Mammary microvascular endothelial cell (primary cell): ENCODE measurements around the gene CD4. TPM values are rescaled to one million over a fixed set of nuclear protein-coding genes. Genes with fewer than 3 reads are reported as not detected.

Experiments used
- total RNA-seq: library from RNA; depleted of rRNA; stranded (reverse); fragments of >200 nt; gene quantifications from 2 replicates; pipeline ENCODE4 v1.2.3, GENCODE V29; 2015

CD4 gene
- not detected in 2 replicates for total RNA-seq

DNA sequence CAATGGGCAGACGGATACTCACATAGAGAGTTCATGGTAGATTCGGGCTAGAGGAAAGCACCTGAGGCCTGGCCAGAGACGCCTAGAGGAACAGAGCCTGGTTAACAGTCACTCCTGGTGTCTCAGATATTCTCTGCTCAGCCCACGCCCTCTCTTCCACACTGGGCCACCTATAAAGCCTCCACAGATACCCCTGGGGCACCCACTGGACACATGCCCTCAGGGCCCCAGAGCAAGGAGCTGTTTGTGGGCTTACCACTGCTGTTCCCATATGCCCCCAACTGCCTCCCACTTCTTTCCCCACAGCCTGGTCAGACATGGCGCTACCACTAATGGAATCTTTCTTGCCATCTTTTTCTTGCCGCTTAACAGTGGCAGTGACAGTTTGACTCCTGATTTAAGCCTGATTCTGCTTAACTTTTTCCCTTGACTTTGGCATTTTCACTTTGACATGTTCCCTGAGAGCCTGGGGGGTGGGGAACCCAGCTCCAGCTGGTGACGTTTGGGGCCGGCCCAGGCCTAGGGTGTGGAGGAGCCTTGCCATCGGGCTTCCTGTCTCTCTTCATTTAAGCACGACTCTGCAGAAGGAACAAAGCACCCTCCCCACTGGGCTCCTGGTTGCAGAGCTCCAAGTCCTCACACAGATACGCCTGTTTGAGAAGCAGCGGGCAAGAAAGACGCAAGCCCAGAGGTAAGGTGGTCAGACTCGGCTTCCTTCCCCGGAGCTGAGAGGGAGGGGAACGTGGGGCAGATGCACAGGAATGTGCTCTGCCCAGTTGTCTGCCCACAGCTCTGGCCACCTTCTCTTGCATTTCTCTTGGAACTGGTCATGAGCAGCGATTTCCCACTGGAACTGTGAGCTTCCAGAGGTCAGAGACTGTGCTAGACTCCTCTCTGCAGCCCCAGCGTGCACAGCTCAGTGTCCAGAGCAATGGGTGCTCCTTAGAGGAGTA, at the start of gene CD4:
TSS of gene CD4 (plus strand) at position 557 of the 953 bp plus-strand sequence. CDS start 10,611 bp downstream, outside the sequence.

DNA sequence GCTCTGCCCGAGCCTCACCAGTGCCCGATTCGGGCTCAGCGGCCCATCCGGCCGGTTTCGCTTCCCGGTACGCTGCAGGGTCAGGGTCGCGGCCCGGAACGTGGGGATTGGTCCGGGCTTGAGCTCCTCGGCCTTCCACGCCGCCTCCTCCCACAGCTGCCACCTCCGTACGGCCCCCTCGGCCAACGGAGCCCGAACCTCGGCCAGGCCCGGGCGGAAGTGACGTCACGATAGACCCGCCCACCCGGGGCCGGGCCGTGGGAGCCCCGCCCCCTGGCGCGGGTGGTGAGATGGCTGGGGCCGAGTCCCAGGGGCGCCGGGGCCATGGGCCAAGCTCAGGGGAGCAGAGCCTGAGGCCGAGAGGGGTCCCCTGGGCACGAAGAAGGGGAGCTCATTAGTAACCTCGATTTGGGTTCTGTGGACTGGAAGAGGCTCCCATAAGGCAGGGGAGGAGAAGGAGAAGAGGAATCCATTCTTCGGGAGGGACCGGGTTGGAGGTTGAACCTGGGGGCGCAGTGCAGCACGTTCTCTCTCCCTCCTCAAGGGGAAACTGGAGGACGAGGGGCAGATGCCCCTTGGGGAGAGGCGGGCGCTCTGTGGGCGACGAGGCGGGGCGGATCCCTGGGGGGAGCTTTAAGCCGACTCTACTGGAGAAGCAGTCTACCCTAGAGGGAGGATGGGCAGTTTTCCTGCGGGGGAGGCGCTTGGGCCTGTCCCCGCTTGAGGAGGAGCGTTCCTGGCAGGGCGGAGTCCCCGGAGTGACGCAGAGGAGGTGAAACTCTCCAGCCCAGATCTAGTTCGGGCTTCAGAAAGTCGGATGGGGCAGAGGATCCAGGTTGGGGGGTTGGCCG, 36.2 kb upstream of the CD4 start, which contains the start of gene MLF2:
TSS of gene MLF2 (minus strand) at position 221 of the 851 bp plus-strand sequence. CDS start 807 bp downstream, outside the sequence.

DNA sequence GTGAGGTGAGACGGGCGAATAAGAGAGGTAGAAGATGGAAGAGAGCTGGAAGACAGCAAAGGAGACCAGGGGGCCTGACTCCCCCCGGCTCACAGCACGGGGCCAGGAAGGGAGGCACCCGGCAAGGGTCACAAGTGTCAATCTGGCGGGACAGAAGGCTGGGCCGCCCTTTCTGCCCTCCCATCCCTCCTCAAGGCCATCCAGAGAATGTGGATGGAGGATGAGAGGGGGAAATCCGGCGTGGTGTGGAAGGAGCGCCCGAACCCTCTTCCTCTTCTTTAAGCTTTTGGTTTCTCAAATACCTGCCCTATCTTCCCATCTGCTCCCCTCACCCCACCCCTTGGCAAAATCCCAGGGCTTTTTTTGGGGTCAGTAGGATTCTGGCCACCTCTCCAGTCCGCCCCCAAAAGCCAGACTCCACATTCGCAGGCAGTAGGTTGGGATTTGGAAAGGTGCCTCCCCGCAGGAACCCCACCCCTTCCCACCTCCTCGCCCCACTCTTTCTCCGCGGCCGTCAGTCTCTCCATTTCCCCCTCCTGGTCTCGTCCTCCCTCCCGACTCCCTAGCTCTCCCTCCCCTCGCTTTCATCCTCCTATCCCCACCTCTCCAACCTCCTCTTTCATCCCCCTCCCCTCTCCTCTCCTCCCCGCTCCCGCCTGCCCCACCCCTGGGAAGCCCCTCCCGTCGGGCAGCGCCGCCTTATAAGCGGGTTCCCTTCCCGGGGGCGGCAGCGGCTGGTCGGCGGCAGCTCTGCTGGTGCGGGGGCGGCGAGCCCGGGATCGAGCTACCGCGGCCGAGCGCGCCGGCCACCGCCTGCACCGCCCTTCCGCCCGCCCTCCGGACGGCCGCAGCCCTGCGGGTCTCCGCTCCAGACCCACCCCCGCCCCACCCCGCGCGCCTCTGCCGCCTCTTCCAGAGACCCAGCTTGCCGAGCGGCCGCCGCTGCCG, 23.4 kb upstream of the CD4 start, which contains the start of gene PTMS:
TSS of gene PTMS (plus strand) at position 730 of the 948 bp plus-strand sequence. CDS start 343 bp downstream, outside the sequence.

DNA sequence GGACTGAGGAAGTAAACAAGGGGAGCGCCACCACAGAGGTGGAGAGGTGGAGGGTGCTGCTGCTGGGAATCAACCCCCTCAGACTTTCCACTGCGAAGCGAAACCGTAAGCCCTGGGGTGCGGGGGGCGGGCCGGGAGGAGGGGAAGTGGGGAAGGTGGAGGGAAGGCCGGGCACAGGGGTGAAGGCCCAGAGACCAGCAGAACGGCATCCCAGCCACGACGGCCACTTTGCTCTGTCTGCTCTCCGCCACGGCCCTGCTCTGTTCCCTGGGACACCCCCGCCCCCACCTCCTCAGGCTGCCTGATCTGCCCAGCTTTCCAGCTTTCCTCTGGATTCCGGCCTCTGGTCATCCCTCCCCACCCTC, 17.0 kb upstream of the CD4 start, which contains the start of gene LAG3:
TSS of gene LAG3 (plus strand) at position 190 of the 365 bp plus-strand sequence. CDS start 333 bp downstream, outside the sequence.

DNA sequence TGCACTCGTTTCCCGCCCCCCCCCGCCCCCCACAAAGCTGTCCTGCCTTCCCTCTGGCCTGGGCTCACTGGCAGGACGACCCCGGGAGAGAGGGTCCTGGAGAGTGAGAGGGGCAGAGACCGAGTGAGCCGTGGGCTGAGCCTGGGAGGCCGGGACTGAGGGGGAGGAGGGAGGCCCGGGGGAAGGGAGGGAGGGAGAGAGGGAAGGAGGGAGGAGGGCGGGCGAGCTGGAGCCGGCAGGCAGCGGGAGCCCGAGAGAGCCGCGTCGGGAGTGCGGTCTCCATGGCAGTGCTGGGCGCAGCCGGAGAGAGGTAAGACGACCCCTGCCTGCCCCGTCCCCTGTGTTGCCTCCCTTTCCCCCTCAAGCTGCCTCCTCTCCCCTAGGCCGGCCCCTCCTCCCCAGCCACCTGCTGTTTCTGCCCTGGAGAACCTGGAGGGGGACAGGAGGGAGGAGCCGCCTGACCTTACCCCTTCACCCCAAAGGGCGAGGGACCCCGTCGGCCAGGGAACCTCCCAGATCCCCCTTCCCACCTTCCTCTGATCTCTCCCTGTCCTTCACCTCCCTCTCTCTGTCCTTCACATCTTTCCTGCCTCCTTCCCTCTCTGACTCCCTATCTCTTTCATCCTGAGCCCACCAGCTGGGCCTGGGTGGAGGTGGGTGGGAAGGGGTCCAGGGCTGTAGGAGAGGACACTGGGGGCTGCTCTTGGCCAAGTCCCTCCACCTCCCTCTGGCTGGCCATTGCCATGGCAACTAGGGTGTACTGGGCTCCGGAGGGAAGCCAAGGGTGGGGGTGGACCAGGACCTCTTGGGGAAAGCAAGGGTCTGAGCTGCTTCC, 32.5 kb downstream of the CD4 start, which contains the start of gene GPR162:
TSS of gene GPR162 (plus strand) at position 231 of the 835 bp plus-strand sequence. CDS start 2,078 bp downstream, outside the sequence.

DNA sequence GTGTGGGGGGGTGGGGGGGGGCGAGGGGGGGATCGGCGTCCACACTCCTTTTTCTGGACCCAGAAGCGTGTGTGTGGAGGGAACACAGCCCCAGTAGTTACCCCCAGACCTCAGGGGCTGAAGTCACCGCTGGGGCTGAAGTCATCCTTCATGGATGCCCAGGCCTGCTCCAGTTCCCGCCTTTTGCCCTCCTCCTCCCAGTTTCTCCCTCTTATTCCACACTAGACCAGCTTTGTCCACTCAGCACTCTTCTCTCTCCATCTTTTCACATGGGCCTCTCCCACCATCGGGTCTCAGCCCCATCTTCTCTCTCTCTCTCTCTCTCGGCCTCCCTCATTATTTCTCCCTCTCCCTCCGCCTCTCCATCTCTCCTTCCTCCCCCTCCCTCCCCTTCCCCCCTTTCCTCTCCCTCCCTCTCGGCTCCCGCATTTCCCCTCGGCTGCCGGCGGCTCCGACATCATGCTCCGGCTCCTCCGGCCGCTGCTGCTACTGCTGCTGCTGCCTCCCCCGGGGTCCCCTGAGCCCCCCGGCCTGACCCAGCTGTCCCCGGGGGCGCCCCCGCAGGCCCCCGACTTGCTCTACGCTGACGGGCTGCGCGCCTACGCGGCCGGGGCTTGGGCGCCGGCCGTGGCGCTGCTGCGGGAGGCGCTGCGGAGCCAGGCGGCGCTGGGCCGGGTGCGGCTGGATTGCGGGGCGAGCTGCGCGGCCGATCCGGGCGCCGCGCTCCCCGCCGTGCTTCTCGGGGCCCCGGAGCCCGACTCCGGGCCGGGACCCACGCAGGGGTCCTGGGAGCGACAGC, 38.9 kb downstream of the CD4 start, which contains the start of gene P3H3:
TSS of gene P3H3 (plus strand) at position 426 of the 799 bp plus-strand sequence. CDS start at position 460, 34 bp downstream.

DNA sequence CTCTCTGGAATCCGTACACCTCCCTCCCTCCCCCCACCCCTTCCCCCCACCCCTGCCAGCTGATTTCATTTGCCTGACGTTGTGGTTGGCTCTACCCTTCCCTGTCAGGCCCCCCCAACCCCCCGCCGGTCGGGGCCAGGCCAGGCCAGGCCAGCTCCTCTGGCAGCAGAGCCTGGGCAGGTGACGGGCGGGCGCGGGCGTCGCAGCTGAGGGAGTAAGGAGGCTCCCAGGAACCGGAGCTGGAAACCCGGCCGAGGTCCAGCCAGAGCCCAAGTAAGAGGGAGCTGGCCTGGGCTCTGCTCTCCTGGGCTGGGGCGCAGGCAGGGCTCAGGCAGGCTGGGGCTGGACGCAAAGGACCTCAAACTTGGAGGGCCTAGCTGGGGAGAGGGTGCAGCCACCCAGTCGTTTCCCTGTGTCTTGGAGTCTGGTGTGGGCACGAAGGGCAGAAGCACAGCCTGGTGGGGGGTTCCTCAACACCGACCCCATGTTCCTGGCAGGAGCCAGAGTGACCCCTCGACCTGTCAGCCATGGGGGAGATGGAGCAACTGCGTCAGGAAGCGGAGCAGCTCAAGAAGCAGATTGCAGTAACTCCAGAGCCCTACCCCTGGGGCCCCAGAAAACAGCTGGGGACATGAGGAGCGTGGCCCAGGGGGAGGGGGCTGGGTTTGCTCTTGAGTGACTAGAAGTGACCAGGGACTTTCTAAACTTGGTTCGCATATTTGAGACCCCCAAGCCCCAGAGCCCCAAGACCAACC, 51.6 kb downstream of the CD4 start, which contains the start of gene GNB3:
TSS of gene GNB3 (plus strand) at position 165 of the 755 bp plus-strand sequence. CDS start at position 528, 363 bp downstream.

DNA sequence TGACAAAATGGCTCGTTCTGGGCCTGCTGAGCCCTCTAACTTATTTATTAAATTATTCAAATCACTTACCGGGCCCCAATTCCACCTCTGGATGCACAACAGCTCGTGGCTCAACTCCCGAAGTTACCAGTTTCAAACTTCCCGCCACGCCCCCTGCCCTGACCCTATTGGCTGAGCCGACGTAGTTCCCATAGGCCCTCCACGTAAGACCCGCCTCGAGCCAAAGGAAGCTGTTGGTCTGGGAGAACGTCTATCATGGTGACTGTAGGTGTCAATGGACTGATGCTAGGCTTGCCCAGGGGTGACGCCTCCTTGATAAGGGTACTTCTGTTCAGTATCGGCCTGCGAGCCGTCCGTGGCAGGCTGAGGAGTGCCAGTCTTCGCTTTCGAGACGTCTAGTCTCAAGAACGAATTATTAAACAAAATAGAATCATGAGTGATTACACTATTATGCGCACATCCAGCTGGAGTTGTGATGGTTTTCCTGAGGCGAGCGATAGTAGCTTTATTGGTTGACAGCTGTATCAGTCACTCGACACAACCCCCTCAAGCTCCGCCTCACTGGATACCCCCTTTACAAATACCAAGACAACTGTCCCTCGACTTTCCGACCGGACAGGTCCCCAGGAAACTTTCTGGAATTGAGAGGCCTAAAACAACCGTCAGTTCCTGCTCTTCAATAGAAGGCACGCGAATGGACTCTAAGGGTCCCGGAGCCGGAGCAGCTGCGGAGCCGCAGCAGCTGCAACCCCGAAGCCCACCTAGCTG, 62.0 kb downstream of the CD4 start, which contains the start of gene CDCA3:
TSS of gene CDCA3 (minus strand) at position 134 of the 768 bp plus-strand sequence. CDS start 334 bp downstream, outside the sequence.

DNA sequence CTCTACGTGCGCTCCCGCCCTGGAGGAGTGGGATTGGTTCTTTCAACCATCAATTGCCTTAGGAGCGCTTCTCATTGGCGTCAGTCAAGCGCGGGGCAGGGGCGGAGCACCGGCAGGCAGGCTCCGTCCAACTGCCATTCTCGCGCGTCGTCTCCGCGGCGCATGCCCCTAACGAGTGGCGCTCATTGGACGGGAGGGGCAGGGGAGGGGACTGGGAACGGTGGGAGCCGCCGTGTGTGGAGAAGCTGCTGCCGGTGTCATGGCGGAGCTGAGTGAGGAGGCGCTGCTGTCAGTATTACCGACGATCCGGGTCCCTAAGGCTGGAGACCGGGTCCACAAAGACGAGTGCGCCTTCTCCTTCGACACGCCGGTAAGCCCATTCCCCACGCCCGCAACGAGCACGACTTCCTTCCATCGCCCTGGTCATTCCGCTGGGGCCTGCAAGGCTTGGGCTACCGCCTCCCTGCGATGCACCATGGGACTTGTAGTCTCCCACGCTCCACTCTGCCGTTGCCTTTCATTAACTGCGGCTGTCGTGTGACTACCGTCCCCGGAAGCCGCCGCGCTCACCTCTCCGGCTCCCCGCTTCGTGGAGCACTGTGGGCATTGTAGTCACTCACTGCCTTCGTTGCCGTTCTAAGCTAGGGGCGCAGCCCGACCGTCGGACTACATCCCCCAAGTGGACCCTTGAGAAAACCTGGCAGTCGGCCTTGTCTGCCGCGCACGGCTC, 62.8 kb downstream of the CD4 start, which contains the start of gene USP5:
TSS of gene USP5 (plus strand) at position 230 of the 730 bp plus-strand sequence. CDS start at position 260, 30 bp downstream.

DNA sequence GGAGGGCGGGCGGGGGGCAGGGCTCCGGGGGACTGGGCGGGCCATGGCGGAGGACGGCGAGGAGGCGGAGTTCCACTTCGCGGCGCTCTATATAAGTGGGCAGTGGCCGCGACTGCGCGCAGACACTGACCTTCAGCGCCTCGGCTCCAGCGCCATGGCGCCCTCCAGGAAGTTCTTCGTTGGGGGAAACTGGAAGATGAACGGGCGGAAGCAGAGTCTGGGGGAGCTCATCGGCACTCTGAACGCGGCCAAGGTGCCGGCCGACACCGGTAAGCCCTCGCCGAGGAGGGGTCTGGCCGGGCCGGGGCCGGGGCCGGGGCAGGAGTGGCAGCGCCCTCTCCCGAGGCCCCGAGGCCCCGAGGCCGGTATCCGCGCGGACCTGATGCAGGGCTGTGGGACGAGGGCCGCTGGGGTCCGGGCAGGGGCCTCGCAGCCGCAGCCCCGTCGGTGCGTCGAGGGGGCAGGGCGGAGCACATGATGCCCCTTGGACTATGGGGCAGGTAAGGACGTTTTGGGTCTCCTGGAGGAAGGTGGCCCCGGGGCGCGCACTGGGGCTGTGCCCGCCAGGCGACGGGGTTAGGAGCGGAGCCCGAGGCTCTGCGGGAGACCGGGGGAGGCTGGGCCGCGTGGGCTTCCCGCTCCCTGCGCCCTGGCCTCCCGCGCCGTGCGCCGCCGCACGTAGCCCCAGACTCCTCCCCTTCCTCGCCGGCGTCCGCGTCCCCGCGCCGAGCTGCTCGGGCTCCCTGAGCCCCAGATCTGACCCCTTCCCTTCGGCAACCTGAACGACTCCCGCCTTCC, 78.3 kb downstream of the CD4 start, which contains the start of gene TPI1:
TSS of gene TPI1 (plus strand) at position 119 of the 798 bp plus-strand sequence. CDS start at position 155, 36 bp downstream.

Other genes starting within 250 kb of the CD4 start
- 17.0 and 17.5 TPM in 2 replicates for gene IFFO1, start 233.5 kb upstream of the CD4 start, total RNA-seq
- 37.8 and 44.9 TPM in 2 replicates for gene NOP2, start 221.2 kb upstream of the CD4 start, total RNA-seq
- 168 and 192 TPM in 2 replicates for gene CHD4, start 182.1 kb upstream of the CD4 start, total RNA-seq
- gene LPAR5, start 153.6 kb upstream of the CD4 start, total RNA-seq, result not detected in 2 replicates
- 0.27 and 0.84 TPM in 2 replicates for gene ACRBP, start 142.1 kb upstream of the CD4 start, total RNA-seq
- gene ING4, start 126.4 kb upstream of the CD4 start, total RNA-seq, result 21.2 and 25.4 TPM in 2 replicates
- 14.1 and 27.2 TPM in 2 replicates for gene ZNF384, start 100.2 kb upstream of the CD4 start, total RNA-seq
- not detected in 2 replicates for gene PIANP, start 88.7 kb upstream of the CD4 start, total RNA-seq
- gene COPS7A, start 65.5 kb upstream of the CD4 start, total RNA-seq, result 68.9 and 69.7 TPM in 2 replicates
- 165 and 177 TPM in 2 replicates for gene MLF2, start 36.4 kb upstream of the CD4 start, total RNA-seq
- 164 and 173 TPM in 2 replicates for gene PTMS, start 23.2 kb upstream of the CD4 start, total RNA-seq
- 0.13 TPM in 1 of 2 replicates, not detected in the other for gene LAG3, start 17.0 kb upstream of the CD4 start, total RNA-seq
- gene GPR162, start 32.3 kb downstream of the CD4 start, total RNA-seq, result 0.30 and 0.80 TPM in 2 replicates
- 7.5 and 8.8 TPM in 2 replicates for gene P3H3, start 38.9 kb downstream of the CD4 start, total RNA-seq
- gene GNB3, start 51.4 kb downstream of the CD4 start, total RNA-seq, result 0.10 and 0.20 TPM in 2 replicates
- 55.0 and 56.9 TPM in 2 replicates for gene CDCA3, start 61.8 kb downstream of the CD4 start, total RNA-seq
- gene USP5, start 62.6 kb downstream of the CD4 start, total RNA-seq, result 80.9 and 87.7 TPM in 2 replicates
- gene TPI1, start 78.0 kb downstream of the CD4 start, total RNA-seq, result 1,010 and 1,150 TPM in 2 replicates
- 3.2 and 3.9 TPM in 2 replicates for gene SPSB2, start 83.8 kb downstream of the CD4 start, total RNA-seq
- 2.8 and 7.1 TPM in 2 replicates for gene LRRC23, start 115.3 kb downstream of the CD4 start, total RNA-seq
- 6.2 and 6.9 TPM in 2 replicates for gene ENO2, start 125.1 kb downstream of the CD4 start, total RNA-seq
- gene ATN1, start 138.4 kb downstream of the CD4 start, total RNA-seq, result 12.5 and 17.1 TPM in 2 replicates
- not detected in 2 replicates for gene RNU7-1, start 154.3 kb downstream of the CD4 start, total RNA-seq
- 214 and 226 TPM in 2 replicates for gene C12orf57, start 154.5 kb downstream of the CD4 start, total RNA-seq
- 1.2 and 5.3 TPM in 2 replicates for gene PTPN6, start 161.8 kb downstream of the CD4 start, total RNA-seq
- gene PHB2, start 181.1 kb downstream of the CD4 start, total RNA-seq, result 293 and 304 TPM in 2 replicates
- 51.5 and 63.6 TPM in 2 replicates for gene EMG1, start 181.4 kb downstream of the CD4 start, total RNA-seq
- gene LPCAT3, start 228.9 kb downstream of the CD4 start, total RNA-seq, result 25.5 and 28.0 TPM in 2 replicates